Panc1 (cell line): ENCODE measurements around the gene EML1. TPM values are rescaled to one million over a fixed set of nuclear protein-coding genes. Genes with fewer than 3 reads are reported as not detected.

Experiments used
- ATAC-seq: fragments of 200-7000 bp; cut with Tn5 transposase; 2 replicates; pipeline ENCODE4 v1.9.1; 2020; ENCODE audit warnings: mild to moderate bottlenecking, moderate library complexity
- BruUV-seq: library from RNA; stranded (reverse); fragments of 400-500 nt; replicated peaks from 2 replicates; lab custom pipeline; 2021; lab: Mats Ljungman, UMichigan
- CTCF ChIA-PET: fragments of 300-600 bp; sonication (Branson Sonifier 250); formaldehyde crosslinking; loops from one replicate; lab custom pipeline; 2022; ENCODE audit warnings: antibody characterized with exemption; lab: Charles Lee
- POLR2A ChIA-PET: fragments of 300-600 bp; sonication (Branson Sonifier 250); formaldehyde crosslinking; loops from one replicate; lab custom pipeline; 2022; ENCODE audit warnings: antibody characterized with exemption; lab: Charles Lee
- DNase-seq: peaks from one replicate; pipeline ENCODE4 v3.0.0-alpha.2; 2010; ENCODE audit warnings: low read depth, low spot score
- H3K27ac ChIP-seq: 2 replicates; pipeline ENCODE4 v1.5.1; 2011; ENCODE audit warnings: mild to moderate bottlenecking, low read length, inconsistent platforms
- H3K27me3 ChIP-seq: fragments of 200-500 bp; sonication (Bioruptor generic); 2 replicates; pipeline ENCODE4 v1.6.0; 2014; ENCODE audit warnings: low read length, inconsistent platforms; ENCODE audit not compliant: control insufficient read depth, insufficient read depth
- H3K36me3 ChIP-seq: fragments of 200-500 bp; sonication (Bioruptor generic); 2 replicates; pipeline ENCODE4 v1.5.1; 2014; ENCODE audit warnings: inconsistent platforms, mild to moderate bottlenecking, low read length, moderate library complexity; ENCODE audit not compliant: control insufficient read depth, insufficient read depth
- H3K4me1 ChIP-seq: 2 replicates; pipeline ENCODE4 v1.5.1; 2011; ENCODE audit warnings: inconsistent platforms, mild to moderate bottlenecking, low read length, moderate library complexity; ENCODE audit not compliant: control insufficient read depth, insufficient read depth
- H3K4me3 ChIP-seq, 2 experiments: 2 replicates each; pipeline ENCODE4 v1.5.1; 2011 to 2012; ENCODE audit warnings: low read depth in 2 of 2, low read length in 2 of 2, mild to moderate bottlenecking in 2 of 2, inconsistent platforms in 1 of 2, moderate library complexity in 1 of 2
- H3K9me3 ChIP-seq: fragments of 200-500 bp; sonication (Bioruptor generic); 2 replicates; pipeline ENCODE4 v1.5.1; 2014; ENCODE audit warnings: low read depth, mild to moderate bottlenecking, inconsistent platforms, low read length, moderate library complexity; ENCODE audit not compliant: control insufficient read depth, insufficient read depth
- CTCF ChIP-seq: fragments of 450-650 bp; IDR thresholded peaks from 2 replicates; pipeline ENCODE4 v1.5.1; 2017; ENCODE audit warnings: mild to moderate bottlenecking
- POLR2AphosphoS5 ChIP-seq: IDR thresholded peaks from 2 replicates; pipeline ENCODE4 v1.6.1; 2012; ENCODE audit warnings: mild to moderate bottlenecking, low read depth, low read length, moderate library complexity
- REST ChIP-seq, 2 experiments: IDR thresholded peaks; 2 replicates each; pipeline ENCODE4 v1.6.1; 2011 to 2012; ENCODE audit warnings: low read depth in 2 of 2, control low read depth in 1 of 2, low read length in 1 of 2, mild to moderate bottlenecking in 1 of 2, moderate library complexity in 1 of 2; ENCODE audit not compliant: insufficient read depth in 1 of 2
- SIN3A ChIP-seq: IDR thresholded peaks from 2 replicates; pipeline ENCODE4 v1.6.1; 2012; ENCODE audit warnings: low read depth, mild to moderate bottlenecking, low read length, moderate library complexity, borderline replicate concordance; ENCODE audit not compliant: insufficient read depth
- TCF7L2 ChIP-seq: IDR thresholded peaks from 2 replicates; pipeline ENCODE4 v1.6.1; 2011; ENCODE audit warnings: mild to moderate bottlenecking, low read depth, low read length, inconsistent platforms
- in situ Hi-C: cut with HindIII; loops from 2 replicates; pipeline ENCODE4 v1.10.0; 2016; ENCODE audit warnings: low sequenced_read_pairs, low pct_unique_long_range_greater_than_20kb
- intact Hi-C: fragments of 100-400 bp; cut with micrococcal nuclease; formaldehyde crosslinking; loops from one replicate; pipeline ENCODE4 v1.10.0; 2022; ENCODE audit not compliant: unreplicated experiment
- total RNA-seq: library from RNA; stranded (reverse); gene quantifications from one replicate; pipeline ENCODE4 v1.2.1, GENCODE V29; 2021; ENCODE audit not compliant: unreplicated experiment

The EML1 gene
- total RNA-seq, 1 experiment from 2014 or later = 35.3 TPM

GRCh38 chr14:99892406-99892805, 99.2 kb downstream of the EML1 start:
- no peak overlapping the region for H3K27ac ChIP-seq
- DNase-seq (no peak), ATAC-seq (no peak)
- H3K9me3 ChIP-seq = no peaks in the 10 kb centered on the region
- CTCF ChIA-PET = no interaction called here
- H3K36me3 ChIP-seq = no peaks in the 10 kb centered on the region
- H3K4me1 ChIP-seq = no peaks in the 10 kb centered on the region
- in situ Hi-C loops = no loop called here
- intact Hi-C loops = no loop called here
- no TSS peak for BruUV-seq
- POLR2A ChIA-PET = no interaction called here
- H3K4me3 ChIP-seq = no peak overlapping the region
- no peaks in the 10 kb centered on the region for H3K27me3 ChIP-seq
- TF ChIP-seq REST (IDR thresholded peaks at IDR 0.05; ENCODE audit: insufficient read depth in 1 of 2, low read depth in 2 of 2, low read length in 1 of 2) = no peak

- BruUV-seq = no TSS peak
- DNase-seq (no peak), ATAC-seq (no peak)
- H3K4me1 ChIP-seq = no peaks in the 10 kb centered on the region
- in situ Hi-C loops (no loop called here), intact Hi-C loops (no loop called here)
- no peaks in the 10 kb centered on the region for H3K9me3 ChIP-seq
- H3K36me3 ChIP-seq = no peaks in the 10 kb centered on the region
- no peak for TF ChIP-seq POLR2AphosphoS5
- TF ChIP-seq TCF7L2 = no peak
- no peak for TF ChIP-seq SIN3A
- no peak for TF ChIP-seq CTCF
- no peak for TF ChIP-seq REST (IDR thresholded peaks at IDR 0.05; ENCODE audit: insufficient read depth in 1 of 2, low read depth in 2 of 2, low read length in 1 of 2)
- no peaks in the 10 kb centered on the region for H3K27me3 ChIP-seq
- H3K4me3 ChIP-seq = no peak overlapping the region
- CTCF ChIA-PET = no interaction called here
- POLR2A ChIA-PET = no interaction called here
- no peak overlapping the region for H3K27ac ChIP-seq
Observed at GRCh38 chr14:99896361-99896760, 103.1 kb downstream of the EML1 start.
